Liver (tissue), 9 donors: ENCODE data around the gene FAM186B. TPM values are rescaled to one million over a fixed set of nuclear protein-coding genes. Genes with fewer than 3 reads are reported as not detected.

Source experiments
- DNase-seq: peaks from one replicate; pipeline ENCODE4 v3.0.0-alpha.2; 2017; ENCODE audit warnings: low spot score
- H3K27ac ChIP-seq, 2 donors: one replicate each; pipeline ENCODE4 v1.7.0; 2013; ENCODE audit warnings: inconsistent platforms in 2 of 2, low read length in 2 of 2, control low read depth in 1 of 2, low read depth in 1 of 2, mild to moderate bottlenecking in 1 of 2
- H3K27me3 ChIP-seq, 4 donors: one replicate each; pipeline versions ENCODE4 v1.6.1 to v1.7.0; 2013; ENCODE audit warnings: low read length in 3 of 4, inconsistent platforms in 1 of 4, mild to moderate bottlenecking in 1 of 4, moderate library complexity in 1 of 4; ENCODE audit not compliant: control insufficient read depth in 4 of 4, insufficient read depth in 4 of 4
- H3K36me3 ChIP-seq, 4 donors: one replicate each; pipeline versions ENCODE4 v1.6.1 to v1.7.0; 2013; ENCODE audit warnings: low read length in 3 of 4, mild to moderate bottlenecking in 3 of 4, low read depth in 1 of 4, moderate library complexity in 1 of 4; ENCODE audit not compliant: control insufficient read depth in 4 of 4, insufficient read depth in 3 of 4
- H3K4me1 ChIP-seq, 4 donors: one replicate each; pipeline versions ENCODE4 v1.6.1 to v1.7.0; 2013; ENCODE audit warnings: low read length in 3 of 4, mild to moderate bottlenecking in 3 of 4, moderate library complexity in 1 of 4; ENCODE audit not compliant: control insufficient read depth in 4 of 4, insufficient read depth in 4 of 4
- H3K4me3 ChIP-seq, 3 donors: one replicate each; pipeline versions ENCODE4 v1.6.1 to v1.7.0; 2013; ENCODE audit warnings: low read length in 3 of 3, control low read depth in 1 of 3, low read depth in 1 of 3, mild to moderate bottlenecking in 1 of 3
- H3K9ac ChIP-seq, 2 donors: one replicate each; pipeline ENCODE4 v1.7.0; 2013; ENCODE audit warnings: low read length in 2 of 2, mild to moderate bottlenecking in 2 of 2, moderate library complexity in 2 of 2, control low read depth in 1 of 2, low read depth in 1 of 2
- H3K9me3 ChIP-seq, 4 donors: one replicate each; pipeline versions ENCODE4 v1.6.1 to v1.7.0; 2013; ENCODE audit warnings: low read length in 3 of 4; ENCODE audit not compliant: control insufficient read depth in 4 of 4
- EGR1 ChIP-seq, 2 donors: IDR thresholded peaks; 2 replicates each; pipeline ENCODE4 v1.6.1; 2016 to 2018; ENCODE audit warnings: antibody characterized with exemption in 2 of 2, low read depth in 2 of 2
- FOXA1 ChIP-seq: IDR thresholded peaks from 2 replicates; pipeline ENCODE4 v1.6.1; 2016; ENCODE audit warnings: antibody characterized with exemption
- FOXA2 ChIP-seq: IDR thresholded peaks from 2 replicates; pipeline ENCODE4 v1.6.1; 2016; ENCODE audit warnings: antibody characterized with exemption
- GABPA ChIP-seq, 2 donors: IDR thresholded peaks in 1 of 2; conservative IDR thresholded peaks in 1 of 2; 2 replicates each; pipeline ENCODE4 v1.6.1; 2016; ENCODE audit warnings: antibody characterized with exemption in 2 of 2, mild to moderate bottlenecking in 1 of 2, moderate library complexity in 1 of 2
- HNF4A ChIP-seq, 2 donors: conservative IDR thresholded peaks; 2 replicates each; pipeline ENCODE4 v1.6.1; 2016; ENCODE audit warnings: antibody characterized with exemption in 2 of 2, mild to moderate bottlenecking in 2 of 2
- HNF4G ChIP-seq: IDR thresholded peaks from 2 replicates; pipeline ENCODE4 v1.6.1; 2016; ENCODE audit warnings: antibody characterized with exemption
- NR2F2 ChIP-seq: IDR thresholded peaks from 2 replicates; pipeline ENCODE4 v1.6.1; 2016; ENCODE audit warnings: antibody characterized with exemption
- RAD21 ChIP-seq, 2 donors: IDR thresholded peaks; 2 replicates each; pipeline ENCODE4 v1.6.1; 2016; ENCODE audit warnings: antibody characterized with exemption in 2 of 2, mild to moderate bottlenecking in 2 of 2
- RXRA ChIP-seq, 2 donors: IDR thresholded peaks; 2 replicates each; pipeline ENCODE4 v1.6.1; 2017 to 2018; ENCODE audit warnings: antibody characterized with exemption in 2 of 2, mild to moderate bottlenecking in 1 of 2
- SP1 ChIP-seq: IDR thresholded peaks from 2 replicates; pipeline ENCODE4 v1.6.1; 2018; ENCODE audit warnings: antibody characterized with exemption, mild to moderate bottlenecking
- TAF1 ChIP-seq: conservative IDR thresholded peaks from 2 replicates; pipeline ENCODE4 v1.6.1; 2016; ENCODE audit warnings: antibody characterized with exemption, mild to moderate bottlenecking
- YY1 ChIP-seq: IDR thresholded peaks from 2 replicates; pipeline ENCODE4 v1.6.1; 2016; ENCODE audit warnings: antibody characterized with exemption, mild to moderate bottlenecking
- WGBS: extraction: QIAGEN DNeasy Blood & Tissue Kit; methylation state at CpG from one replicate; pipeline ENCODE4 v1.1.7; 2013; 5-methylcytosine and 5-hydroxymethylcytosine counted together
- polyA plus RNA-seq, 2 donors: library from polyadenylated mRNA; stranded (reverse) in 1 of 2; unstranded in 1 of 2; fragments of 200-250 nt in 1 of 2; fragments of >200 nt in 1 of 2; fragmentation: Nextera tagmentation in 1 of 2; extraction: Ambion mirVana in 1 of 2; gene quantifications; one replicate each; pipeline versions ENCODE4 v1.2.1 to v1.2.3, GENCODE V29; 2013 to 2015
- total RNA-seq, 2 donors: library from RNA; depleted of rRNA; stranded (reverse); fragments of >200 nt; gene quantifications; one replicate each; pipeline ENCODE4 v1.2.3, GENCODE V29; 2014
- TF ChIP-seq, protein P1 (sequence below): IDR thresholded peaks from 2 replicates; pipeline ENCODE4 v1.6.1; 2016; ENCODE audit warnings: antibody characterized with exemption, mild to moderate bottlenecking
- TF ChIP-seq, protein P2 (sequence below): IDR thresholded peaks from 2 replicates; pipeline ENCODE4 v1.6.1; 2016; ENCODE audit warnings: antibody characterized with exemption
- TF ChIP-seq, protein P3 (sequence below): IDR thresholded peaks from 2 replicates; pipeline ENCODE4 v1.6.1; 2016; ENCODE audit warnings: antibody characterized with exemption
- donor health status: healthy.
- donor health status: healthy.
- donor health status: healthy.
- donor health status: healthy.
- donor health status: healthy.

FAM186B gene
- total and polyA plus RNA-seq, 4 donors, result 0.19 to 0.84 (median 0.42) TPM

DNA sequence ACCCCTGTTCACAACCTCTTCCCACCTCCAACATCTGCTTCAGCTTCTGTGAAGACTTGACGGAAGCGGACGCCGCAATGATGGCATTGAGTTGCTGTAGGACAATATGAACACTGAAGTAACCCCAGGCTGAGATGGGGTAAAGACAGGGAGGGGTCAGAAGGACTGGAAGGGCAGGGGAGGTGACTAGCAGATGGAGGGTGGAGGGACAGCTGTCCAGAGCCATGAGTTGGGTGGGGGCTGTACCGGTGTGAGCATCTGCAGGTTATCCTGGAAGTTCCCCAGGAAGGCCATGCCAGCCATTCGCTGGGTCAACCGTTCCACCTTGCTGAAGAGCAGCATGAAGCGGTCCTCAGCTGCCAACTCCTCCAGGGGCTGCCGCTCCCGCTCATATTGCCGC is 44.0 kb upstream of the FAM186B start:
- peaks cover 0 to 2% (median 0%) of the 10 kb centered on the region in 4 donors for H3K36me3 ChIP-seq
- TF ChIP-seq FOXA1, result no peak
- no peak for TF ChIP-seq YY1
- no peak for TF ChIP-seq NR2F2
- TF ChIP-seq, protein P1, sequence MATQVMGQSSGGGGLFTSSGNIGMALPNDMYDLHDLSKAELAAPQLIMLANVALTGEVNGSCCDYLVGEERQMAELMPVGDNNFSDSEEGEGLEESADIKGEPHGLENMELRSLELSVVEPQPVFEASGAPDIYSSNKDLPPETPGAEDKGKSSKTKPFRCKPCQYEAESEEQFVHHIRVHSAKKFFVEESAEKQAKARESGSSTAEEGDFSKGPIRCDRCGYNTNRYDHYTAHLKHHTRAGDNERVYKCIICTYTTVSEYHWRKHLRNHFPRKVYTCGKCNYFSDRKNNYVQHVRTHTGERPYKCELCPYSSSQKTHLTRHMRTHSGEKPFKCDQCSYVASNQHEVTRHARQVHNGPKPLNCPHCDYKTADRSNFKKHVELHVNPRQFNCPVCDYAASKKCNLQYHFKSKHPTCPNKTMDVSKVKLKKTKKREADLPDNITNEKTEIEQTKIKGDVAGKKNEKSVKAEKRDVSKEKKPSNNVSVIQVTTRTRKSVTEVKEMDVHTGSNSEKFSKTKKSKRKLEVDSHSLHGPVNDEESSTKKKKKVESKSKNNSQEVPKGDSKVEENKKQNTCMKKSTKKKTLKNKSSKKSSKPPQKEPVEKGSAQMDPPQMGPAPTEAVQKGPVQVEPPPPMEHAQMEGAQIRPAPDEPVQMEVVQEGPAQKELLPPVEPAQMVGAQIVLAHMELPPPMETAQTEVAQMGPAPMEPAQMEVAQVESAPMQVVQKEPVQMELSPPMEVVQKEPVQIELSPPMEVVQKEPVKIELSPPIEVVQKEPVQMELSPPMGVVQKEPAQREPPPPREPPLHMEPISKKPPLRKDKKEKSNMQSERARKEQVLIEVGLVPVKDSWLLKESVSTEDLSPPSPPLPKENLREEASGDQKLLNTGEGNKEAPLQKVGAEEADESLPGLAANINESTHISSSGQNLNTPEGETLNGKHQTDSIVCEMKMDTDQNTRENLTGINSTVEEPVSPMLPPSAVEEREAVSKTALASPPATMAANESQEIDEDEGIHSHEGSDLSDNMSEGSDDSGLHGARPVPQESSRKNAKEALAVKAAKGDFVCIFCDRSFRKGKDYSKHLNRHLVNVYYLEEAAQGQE, result no peak
- TF ChIP-seq HNF4A (conservative IDR thresholded peaks at IDR 0.05), result no peak
- no peak for TF ChIP-seq EGR1 (IDR thresholded peaks at IDR 0.05; ENCODE audit: low read depth in 2 of 2)
- TF ChIP-seq RXRA (IDR thresholded peaks at IDR 0.05), result no peak
- no peak for TF ChIP-seq SP1
- TF ChIP-seq HNF4G, result no peak
- TF ChIP-seq, protein P2, sequence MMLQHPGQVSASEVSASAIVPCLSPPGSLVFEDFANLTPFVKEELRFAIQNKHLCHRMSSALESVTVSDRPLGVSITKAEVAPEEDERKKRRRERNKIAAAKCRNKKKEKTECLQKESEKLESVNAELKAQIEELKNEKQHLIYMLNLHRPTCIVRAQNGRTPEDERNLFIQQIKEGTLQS, result no peak
- no peak for TF ChIP-seq RAD21 (IDR thresholded peaks at IDR 0.05)
- TF ChIP-seq, protein P3, sequence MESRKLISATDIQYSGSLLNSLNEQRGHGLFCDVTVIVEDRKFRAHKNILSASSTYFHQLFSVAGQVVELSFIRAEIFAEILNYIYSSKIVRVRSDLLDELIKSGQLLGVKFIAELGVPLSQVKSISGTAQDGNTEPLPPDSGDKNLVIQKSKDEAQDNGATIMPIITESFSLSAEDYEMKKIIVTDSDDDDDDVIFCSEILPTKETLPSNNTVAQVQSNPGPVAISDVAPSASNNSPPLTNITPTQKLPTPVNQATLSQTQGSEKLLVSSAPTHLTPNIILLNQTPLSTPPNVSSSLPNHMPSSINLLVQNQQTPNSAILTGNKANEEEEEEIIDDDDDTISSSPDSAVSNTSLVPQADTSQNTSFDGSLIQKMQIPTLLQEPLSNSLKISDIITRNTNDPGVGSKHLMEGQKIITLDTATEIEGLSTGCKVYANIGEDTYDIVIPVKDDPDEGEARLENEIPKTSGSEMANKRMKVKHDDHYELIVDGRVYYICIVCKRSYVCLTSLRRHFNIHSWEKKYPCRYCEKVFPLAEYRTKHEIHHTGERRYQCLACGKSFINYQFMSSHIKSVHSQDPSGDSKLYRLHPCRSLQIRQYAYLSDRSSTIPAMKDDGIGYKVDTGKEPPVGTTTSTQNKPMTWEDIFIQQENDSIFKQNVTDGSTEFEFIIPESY, result no peak
- TF ChIP-seq TAF1, result no peak
- no peak for TF ChIP-seq FOXA2
- peaks cover 3 to 15% (median 11%) of the 10 kb centered on the region in 4 donors for H3K4me1 ChIP-seq
- H3K27me3 ChIP-seq, result no peaks in the 10 kb centered on the region
- H3K27ac ChIP-seq, result no peak overlapping the region
- H3K4me3 ChIP-seq, result no peak overlapping the region
- no peak for DNase-seq
- no peak overlapping the region for H3K9ac ChIP-seq
- H3K9me3 ChIP-seq, result no peaks in the 10 kb centered on the region
- WGBS, result 97% methylated on average over 11 of the region's 11 CpGs

DNA sequence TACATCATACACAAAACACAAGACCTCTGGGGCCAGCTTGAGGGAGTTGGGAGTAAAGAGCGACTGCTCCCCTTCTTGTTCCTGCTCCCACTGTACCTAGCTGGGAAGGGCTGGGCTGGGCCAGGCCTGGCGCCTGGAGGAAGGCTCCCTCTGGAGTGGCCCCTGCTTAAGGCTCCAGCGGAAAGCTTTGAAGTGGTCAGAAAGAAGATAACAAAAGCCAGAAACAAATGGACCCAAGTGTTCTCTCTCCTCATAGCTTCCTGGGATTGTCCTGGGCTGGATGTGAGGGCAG is 43.2 kb upstream of the FAM186B start:
- TF ChIP-seq RXRA (IDR thresholded peaks at IDR 0.05), result no peak
- no peak for TF ChIP-seq GABPA (IDR thresholded peaks at IDR 0.05 in 1 of 2, conservative IDR thresholded peaks at IDR 0.05 in 1 of 2)
- TF ChIP-seq FOXA2, result no peak
- Histone ChIP-seq H3K27ac (no peak overlapping the region), H3K4me3 (no peak overlapping the region), H3K4me1 (peaks cover 3 to 17% (median 11%) of the 10 kb centered on the region in 4 donors), H3K27me3 (no peaks in the 10 kb centered on the region), H3K9me3 (no peaks in the 10 kb centered on the region), H3K36me3 (peaks cover 0 to 2% (median 0%) of the 10 kb centered on the region in 4 donors), H3K9ac (no peak overlapping the region)
- WGBS, result 89% methylated on average over 3 of the region's 3 CpGs
- no peak for DNase-seq
